GM21423 (cell line): ENCODE data around the gene LRRC10B.

ENCODE experiments used
- ATAC-seq: cut with Tn5 transposase; IDR thresholded peaks from one replicate; pipeline ENCODE4 v1.9.1; 2021; ENCODE audit warnings: mild to moderate bottlenecking, moderate library complexity; ENCODE audit not compliant: unreplicated experiment

Gene LRRC10B

GRCh38 chr11:61544466-61544865 lies 35.9 kb downstream of the LRRC10B start:
- no peak for ATAC-seq

- ATAC-seq = no peak
These were observed 36.8 kb downstream of the LRRC10B start for GRCh38 chr11:61545341-61545740.

GRCh38 chr11:61545921-61546320 lies 37.4 kb downstream of the LRRC10B start:
- ATAC-seq = no peak

- no peak for ATAC-seq
These were observed 38.1 kb downstream of the LRRC10B start for GRCh38 chr11:61546663-61547062.

- no peak for ATAC-seq
These were observed 38.7 kb downstream of the LRRC10B start for GRCh38 chr11:61547246-61547645.

- no peak for ATAC-seq
These were observed 40.6 kb downstream of the LRRC10B start for GRCh38 chr11:61549177-61549576.

GRCh38 chr11:61549662-61550568 lies 41.4 kb downstream of the LRRC10B start:
- no peak for ATAC-seq

- ATAC-seq = no peak
These were observed 42.2 kb downstream of the LRRC10B start for GRCh38 chr11:61550665-61551227.

GRCh38 chr11:61551634-61552033 lies 43.1 kb downstream of the LRRC10B start:
- no peak for ATAC-seq

- no peak for ATAC-seq
These were observed 43.6 kb downstream of the LRRC10B start for GRCh38 chr11:61552108-61552635.

GRCh38 chr11:61553373-61554171 lies 45.0 kb downstream of the LRRC10B start:
- no peak for ATAC-seq

GRCh38 chr11:61554172-61554988 lies 45.8 kb downstream of the LRRC10B start:
- no peak for ATAC-seq

- no peak for ATAC-seq
These were observed 46.8 kb downstream of the LRRC10B start for GRCh38 chr11:61555051-61555969.

- no peak for ATAC-seq
These were observed 47.4 kb downstream of the LRRC10B start for GRCh38 chr11:61555978-61556377.

GRCh38 chr11:61556621-61557020 lies 48.1 kb downstream of the LRRC10B start:
- no peak for ATAC-seq
